Measurements from ENCODE around the gene CD52. TPM values are rescaled to one million over a fixed set of nuclear protein-coding genes. Genes with fewer than 3 reads are reported as not detected.

The CD52 gene
- total and polyA plus RNA-seq, 12 donors: 2.5 to 239 (median 5.6) TPM; not detected in 2

- intact Hi-C loops (cut with DNase I): loop anchor here (2.0 to 5.0 kb wide), 3 partner anchors 39 to 154 kb away; partner anchors contain the start of genes C1orf232 (in 1 of the 2), SH3BGRL3 (in 1 of the 2) and ZNF593 (in 1 of the 2)
- Histone ChIP-seq H3K4me3 (no peak overlapping the region), H3K36me3 (replicated peaks in 1 of 2) (no peaks in the 10 kb centered on the region), H3K4me1 (replicated peaks in 1 of 2) (no peaks in the 10 kb centered on the region), H3K9me3 (replicated peaks in 1 of 3) (no peaks in the 10 kb centered on the region), H3K27ac (no peak overlapping the region), H3K27me3 (no peaks in the 10 kb centered on the region)
- TF ChIP-seq POLR2A (IDR thresholded peaks at IDR 0.05) (no peak), CTCF (IDR thresholded peaks at IDR 0.05) (peak; percentile 74 to 96 (median 90))
- 10 to 14% (median 13%) methylated on average over 10 to 16 of the region's 16 CpGs for WGBS, 4 donors
- peak; percentile 88 to 95 (median 92) for DNase-seq
Observed at GRCh38 chr1:26321315-26322041, 3.7 kb downstream of the CD52 start.

GRCh38 chr1:26322042-26322331, 4.2 kb downstream of the CD52 start:
- DNase-seq: no peak
- Histone ChIP-seq H3K4me1 (replicated peaks in 1 of 2) (no peaks in the 10 kb centered on the region), H3K27ac (no peak overlapping the region), H3K9me3 (replicated peaks in 1 of 3) (no peaks in the 10 kb centered on the region), H3K27me3 (no peaks in the 10 kb centered on the region), H3K4me3 (no peak overlapping the region), H3K36me3 (replicated peaks in 1 of 2) (no peaks in the 10 kb centered on the region)
- 41 to 98% (median 60%) methylated on average over 6 to 10 of the region's 10 CpGs for WGBS, 4 donors
- intact Hi-C loops (cut with DNase I): loop anchor here (5.0 kb wide), 2 partner anchors 40 to 155 kb away; partner anchors contain the start of genes C1orf232 (in 1 of the 2), SH3BGRL3 (in 1 of the 2) and ZNF593 (in 1 of the 2)
- TF ChIP-seq POLR2A (IDR thresholded peaks at IDR 0.05) (no peak), CTCF (IDR thresholded peaks at IDR 0.05) (no peak)

- TF ChIP-seq POLR2A (IDR thresholded peaks at IDR 0.05) (no peak), CTCF (IDR thresholded peaks at IDR 0.05) (no peak)
- intact Hi-C loops (cut with DNase I): loop anchor here (5.0 kb wide), 2 partner anchors 41 to 156 kb away; partner anchors contain the start of genes C1orf232 (in 1 of the 2), SH3BGRL3 (in 1 of the 2) and ZNF593 (in 1 of the 2)
- H3K9me3 ChIP-seq (replicated peaks in 1 of 3): no peaks in the 10 kb centered on the region
- no peaks in the 10 kb centered on the region for H3K4me1 ChIP-seq (replicated peaks in 1 of 2)
- H3K27ac ChIP-seq: no peak overlapping the region
- no peak overlapping the region for H3K4me3 ChIP-seq
- 87 to 93% (median 88%) methylated on average over 2 of the region's 2 CpGs for WGBS, 4 donors
- no peaks in the 10 kb centered on the region for H3K27me3 ChIP-seq
- H3K36me3 ChIP-seq (replicated peaks in 1 of 2): no peaks in the 10 kb centered on the region
- no peak for DNase-seq
Observed at GRCh38 chr1:26323382-26323781, 5.6 kb downstream of the CD52 start.

- no peak for TF ChIP-seq CTCF (IDR thresholded peaks at IDR 0.05)
- TF ChIP-seq POLR2A (IDR thresholded peaks at IDR 0.05): no peak
- intact Hi-C loops (cut with DNase I): loop anchor here (5.0 kb wide), 2 partner anchors 42 to 157 kb away; partner anchors contain the start of genes C1orf232 (in 1 of the 2), SH3BGRL3 (in 1 of the 2) and ZNF593 (in 1 of the 2)
- Histone ChIP-seq H3K27ac (no peak overlapping the region), H3K27me3 (no peaks in the 10 kb centered on the region), H3K4me1 (replicated peaks in 1 of 2) (no peaks in the 10 kb centered on the region), H3K9me3 (replicated peaks in 1 of 3) (no peaks in the 10 kb centered on the region), H3K36me3 (replicated peaks in 1 of 2) (no peaks in the 10 kb centered on the region), H3K4me3 (no peak overlapping the region)
- 46 to 79% (median 61%) methylated on average over 3 of the region's 3 CpGs for WGBS, 4 donors
- no peak for DNase-seq
Observed at GRCh38 chr1:26324550-26324949, 6.8 kb downstream of the CD52 start.

Data from adrenal gland (tissue), 12 donors.